ENCODE data around the gene MED16.

MED16 gene

GRCh38 chr19:929203-929890 is 36.4 kb upstream of the MED16 start:
- DNase-seq = no peak
- Histone ChIP-seq H3K27me3 (ENCODE audit: insufficient read depth, low read depth, severe bottlenecking) (no peaks in the 10 kb centered on the region), H3K4me3 (ENCODE audit: low read depth, low read length) (no peak overlapping the region), H3K27ac (no peak overlapping the region), H3K9me3 (ENCODE audit: severe bottlenecking) (no peaks in the 10 kb centered on the region), H3K36me3 (peaks cover 50% of the 10 kb centered on the region)
- TF ChIP-seq CTCF (IDR thresholded peaks at IDR 0.05; ENCODE audit: low read depth, low read length) = no peak

GRCh38 chr19:928471-929202 is 35.6 kb upstream of the MED16 start:
- Histone ChIP-seq H3K27ac (no peak overlapping the region), H3K4me3 (ENCODE audit: low read depth, low read length) (no peak overlapping the region), H3K9me3 (ENCODE audit: severe bottlenecking) (no peaks in the 10 kb centered on the region), H3K27me3 (ENCODE audit: insufficient read depth, low read depth, severe bottlenecking) (no peaks in the 10 kb centered on the region), H3K36me3 (peaks cover 43% of the 10 kb centered on the region)
- no peak for TF ChIP-seq CTCF (IDR thresholded peaks at IDR 0.05; ENCODE audit: low read depth, low read length)
- DNase-seq = peak; percentile 62

GRCh38 chr19:927780-928401 is 34.9 kb upstream of the MED16 start:
- H3K36me3 ChIP-seq = peaks cover 37% of the 10 kb centered on the region
- no peak for DNase-seq
- peak overlapping the region; percentile 72; the same call in 1 of the 2 replicates for H3K4me3 ChIP-seq (ENCODE audit: low read depth, low read length)
- no peaks in the 10 kb centered on the region for H3K9me3 ChIP-seq (ENCODE audit: severe bottlenecking)
- TF ChIP-seq CTCF (IDR thresholded peaks at IDR 0.05; ENCODE audit: low read depth, low read length) = no peak
- H3K27ac ChIP-seq = peak overlapping the region; percentile 92; the same call in 1 of the 2 replicates
- no peaks in the 10 kb centered on the region for H3K27me3 ChIP-seq (ENCODE audit: insufficient read depth, low read depth, severe bottlenecking)

GRCh38 chr19:927351-927779 is 34.4 kb upstream of the MED16 start:
- Histone ChIP-seq H3K27ac (peak overlapping the region; percentile 92), H3K27me3 (ENCODE audit: insufficient read depth, low read depth, severe bottlenecking) (no peaks in the 10 kb centered on the region), H3K36me3 (peaks cover 32% of the 10 kb centered on the region), H3K4me3 (ENCODE audit: low read depth, low read length) (peak overlapping the region; percentile 72), H3K9me3 (ENCODE audit: severe bottlenecking) (no peaks in the 10 kb centered on the region)
- no peak for TF ChIP-seq CTCF (IDR thresholded peaks at IDR 0.05; ENCODE audit: low read depth, low read length)
- DNase-seq = peak; percentile 55

GRCh38 chr19:926589-927350 is 33.8 kb upstream of the MED16 start:
- no peak for TF ChIP-seq CTCF (IDR thresholded peaks at IDR 0.05; ENCODE audit: low read depth, low read length)
- H3K27me3 ChIP-seq (ENCODE audit: insufficient read depth, low read depth, severe bottlenecking) = no peaks in the 10 kb centered on the region
- H3K36me3 ChIP-seq = peaks cover 27% of the 10 kb centered on the region
- peak overlapping the region; percentile 92 for H3K27ac ChIP-seq
- DNase-seq = no peak
- H3K9me3 ChIP-seq (ENCODE audit: severe bottlenecking) = no peaks in the 10 kb centered on the region
- peak overlapping the region; percentile 72 for H3K4me3 ChIP-seq (ENCODE audit: low read depth, low read length)

All from WERI-Rb-1 (cell line).